ENCODE data around the gene GLOD5. TPM values are rescaled to one million over a fixed set of nuclear protein-coding genes. Genes with fewer than 3 reads are reported as not detected.

The GLOD5 gene
- total and polyA plus RNA-seq, 2 of the 4 experiments (the other 2 are of a cell fraction): not detected

GRCh38 chrX:48772602-48773001, 11.1 kb downstream of the GLOD5 start:
- BruUV-seq (replicated peaks): no TSS peak
- intact Hi-C loops (cut with micrococcal nuclease) (no loop called here), in situ Hi-C loops (cut with MboI; ENCODE audit: low sequenced_read_pairs) (no loop called here), dilution Hi-C loops (cut with HindIII; ENCODE audit: low sequenced_read_pairs, unreplicated experiment) (no loop called here)
- Histone ChIP-seq H3K27me3 (ENCODE audit: control insufficient read depth, insufficient read depth, low read length) (peaks cover 6% of the 10 kb centered on the region), H3K56ac (ENCODE audit: extremely low read depth, insufficient read depth, low read length) (no peak overlapping the region), H3K4ac (ENCODE audit: low read depth, low read length) (no peak overlapping the region), H2AK9ac (replicated peaks; ENCODE audit: low read depth, low read length, poor library complexity) (no peak overlapping the region), H3K14ac (replicated peaks; ENCODE audit: low read depth, low read length) (no peak overlapping the region), H2BK15ac (ENCODE audit: low read depth, low read length) (no peak overlapping the region), H3K9me3 (ENCODE audit: control insufficient read depth, insufficient read depth, low read length) (no peaks in the 10 kb centered on the region), H3K4me2 (ENCODE audit: low read depth, low read length) (no peak overlapping the region), H2BK5ac (ENCODE audit: low read depth, low read length, poor library complexity, severe bottlenecking) (no peak overlapping the region), H3K18ac (ENCODE audit: low read depth, low read length) (no peak overlapping the region), H3K4me3 (ENCODE audit: insufficient read depth, low read depth, low read length) (no peak overlapping the region), H3K9me1 (ENCODE audit: insufficient read depth, low read length) (no peaks in the 10 kb centered on the region), H2BK120ac (ENCODE audit: low read depth, low read length) (no peak overlapping the region), H2AFZ (replicated peaks; ENCODE audit: low read length, poor library complexity) (no peak overlapping the region), H4K8ac (ENCODE audit: low read depth in 2 of 2, low read length in 2 of 2) (no peak overlapping the region), H3K79me1 (ENCODE audit: low read depth in 1 of 2, low read length in 2 of 2) (no peaks in the 10 kb centered on the region), H3K27ac (ENCODE audit: insufficient read depth, low read length) (no peak overlapping the region), H4K20me1 (ENCODE audit: insufficient read depth, low read length) (no peaks in the 10 kb centered on the region), H3K36me3 (ENCODE audit: control insufficient read depth, insufficient read depth, low read length) (no peaks in the 10 kb centered on the region), H4K91ac (ENCODE audit: insufficient read depth, low read depth, low read length) (no peak overlapping the region), H3K4me1 (ENCODE audit: control insufficient read depth, insufficient read depth, low read length) (no peaks in the 10 kb centered on the region), H4K5ac (ENCODE audit: low read depth, low read length) (no peak overlapping the region), H2AK5ac (ENCODE audit: low read depth, low read length) (no peak overlapping the region), H2BK20ac (ENCODE audit: low read depth, low read length) (no peak overlapping the region), H3K9ac (ENCODE audit: low read depth, low read length) (no peak overlapping the region), H3K23ac (ENCODE audit: low read depth, low read length) (no peak overlapping the region)
- ChIA-PET POLR2A (ENCODE audit: unreplicated experiment) (no interaction called here), CTCF (no interaction called here)
- WGBS, 2 experiments (ENCODE audit: extremely low coverage in 2 of 2, insufficient read length in 1 of 2): 60% methylated on average over 1 of the region's 6 CpGs; no CpG with 5 or more reads in 1 of the 2 experiments
- no peak for ATAC-seq (ENCODE audit: low read depth)
- DNase-seq: no peak
- TF ChIP-seq SMC3 (IDR thresholded peaks at IDR 0.05; ENCODE audit: low read depth, low read length) (no peak), BHLHE40 (IDR thresholded peaks at IDR 0.05; ENCODE audit: low read depth, low read length) (no peak), RAD21 (IDR thresholded peaks at IDR 0.05; ENCODE audit: low read length) (no peak), MAZ (IDR thresholded peaks at IDR 0.05; ENCODE audit: borderline replicate concordance, low read depth, low read length) (no peak), CEBPB (IDR thresholded peaks at IDR 0.05; ENCODE audit: low read depth, low read length) (no peak), CTCF (conservative IDR thresholded peaks at IDR 0.05; ENCODE audit: low read depth, low read length) (no peak), ELK1 (IDR thresholded peaks at IDR 0.05; ENCODE audit: borderline replicate concordance, low read depth, low read length) (no peak), NFE2L2 (IDR thresholded peaks at IDR 0.05; ENCODE audit: low read depth, low read length) (no peak), FOS (IDR thresholded peaks at IDR 0.05; ENCODE audit: low read depth, low read length) (no peak), RFX5 (IDR thresholded peaks at IDR 0.05; ENCODE audit: low read depth, low read length) (no peak), MAFK (IDR thresholded peaks at IDR 0.05; ENCODE audit: low read depth, low read length) (no peak), CHD1 (IDR thresholded peaks at IDR 0.05; ENCODE audit: low read depth, low read length) (no peak), USF2 (IDR thresholded peaks at IDR 0.05; ENCODE audit: low read depth, low read length) (no peak), MXI1 (IDR thresholded peaks at IDR 0.05; ENCODE audit: borderline replicate concordance, low read depth, low read length) (no peak), RCOR1 (IDR thresholded peaks at IDR 0.05; ENCODE audit: insufficient replicate concordance, low read length) (no peak), POLR2A (IDR thresholded peaks at IDR 0.05; ENCODE audit: low read depth, low read length) (no peak)
